CD14-positive monocyte (primary cell): Measurements from ENCODE around the gene TNFRSF8. TPM values are rescaled to one million over a fixed set of nuclear protein-coding genes. Genes with fewer than 3 reads are reported as not detected.

Experiments used
- DNase-seq, 3 donors: peaks; one replicate each; pipeline ENCODE4 v3.0.0-alpha.2; 2011 to 2022
- H2AFZ ChIP-seq: 2 replicates; pipeline ENCODE4 v1.6.0; 2012; ENCODE audit warnings: mild to moderate bottlenecking, low read depth, low read length, inconsistent platforms; ENCODE audit not compliant: insufficient read depth, poor library complexity, severe bottlenecking
- H3K27ac ChIP-seq, 2 donors: 1 replicate in 1 of 2; 2 replicates in 1 of 2; pipeline ENCODE4 v1.5.1; 2012 to 2013; ENCODE audit warnings: low read length in 2 of 2, control low read depth in 1 of 2, inconsistent platforms in 1 of 2, low read depth in 1 of 2, mild to moderate bottlenecking in 1 of 2
- H3K27me3 ChIP-seq, 2 donors: one replicate each; pipeline versions ENCODE4 v1.6.0 to v1.6.1; 2011 to 2013; ENCODE audit warnings: low read length in 2 of 2; ENCODE audit not compliant: control insufficient read depth in 2 of 2, insufficient read depth in 2 of 2
- H3K36me3 ChIP-seq, 2 donors: replicated peaks in 1 of 2; 1 replicate in 1 of 2; 2 replicates in 1 of 2; pipeline versions ENCODE4 v1.5.1 to v1.6.1; 2012 to 2013; ENCODE audit warnings: low read length in 2 of 2, control low read depth in 1 of 2, inconsistent platforms in 1 of 2, mild to moderate bottlenecking in 1 of 2; ENCODE audit not compliant: insufficient read depth in 2 of 2, control insufficient read depth in 1 of 2
- H3K4me1 ChIP-seq, 2 donors: 1 replicate in 1 of 2; 2 replicates in 1 of 2; pipeline versions ENCODE4 v1.5.1 to v1.6.1; 2012 to 2013; ENCODE audit warnings: low read length in 2 of 2, control low read depth in 1 of 2, inconsistent platforms in 1 of 2, mild to moderate bottlenecking in 1 of 2, moderate library complexity in 1 of 2; ENCODE audit not compliant: insufficient read depth in 2 of 2, control insufficient read depth in 1 of 2
- H3K4me2 ChIP-seq: replicated peaks from 2 replicates; pipeline ENCODE3; 2012; ENCODE audit warnings: low read length, moderate library complexity, mild to moderate bottlenecking; ENCODE audit not compliant: poor library complexity, severe bottlenecking; ENCODE audit errors: extremely low read depth
- H3K4me3 ChIP-seq, 3 experiments: fragments of 200-600 bp in 1 of 3; sonication (generic) in 1 of 3; replicated peaks in 1 of 3; 1 replicate in 2 of 3; 2 replicates in 1 of 3; pipeline ENCODE4 v1.5.1; 2011 to 2013; ENCODE audit warnings: low read length in 3 of 3, mild to moderate bottlenecking in 3 of 3, control low read depth in 2 of 3, low read depth in 2 of 3, inconsistent platforms in 1 of 3, moderate library complexity in 1 of 3
- H3K79me2 ChIP-seq: 2 replicates; pipeline ENCODE4 v1.6.0; 2012; ENCODE audit warnings: mild to moderate bottlenecking, control low read depth, inconsistent platforms, low read length, moderate library complexity; ENCODE audit not compliant: insufficient read depth
- H3K9ac ChIP-seq: 2 replicates; pipeline ENCODE4 v1.6.0; 2017; ENCODE audit warnings: low read length, mild to moderate bottlenecking; ENCODE audit not compliant: insufficient read depth, poor library complexity, severe bottlenecking
- H3K9me3 ChIP-seq, 2 donors: replicated peaks in 1 of 2; 1 replicate in 1 of 2; 2 replicates in 1 of 2; pipeline versions ENCODE4 v1.5.1 to v1.6.1; 2012 to 2013; ENCODE audit warnings: low read length in 2 of 2, control low read depth in 1 of 2; ENCODE audit not compliant: control insufficient read depth in 1 of 2, insufficient read depth in 1 of 2
- H4K20me1 ChIP-seq: 2 replicates; pipeline ENCODE4 v1.6.0; 2012; ENCODE audit warnings: mild to moderate bottlenecking, low read length, control low read depth, moderate library complexity; ENCODE audit not compliant: insufficient read depth
- H3K27ac Mint-ChIP-seq, 7 donors: one replicate each; pipeline ENCODE4 v1.8.0; 2020; ENCODE audit warnings: mild to moderate bottlenecking in 7 of 7, mixed read lengths in 7 of 7, moderate library complexity in 6 of 7, inconsistent platforms in 2 of 7
- H3K27me3 Mint-ChIP-seq, 3 donors: one replicate each; pipeline ENCODE4 v1.8.0; 2021 to 2022; ENCODE audit warnings: low read depth in 3 of 3, mild to moderate bottlenecking in 3 of 3, mixed read lengths in 3 of 3, moderate library complexity in 3 of 3, inconsistent platforms in 1 of 3
- H3K36me3 Mint-ChIP-seq, 2 donors: one replicate each; pipeline ENCODE4 v1.8.0; 2020; ENCODE audit warnings: mixed read lengths in 2 of 2, inconsistent platforms in 1 of 2, mild to moderate bottlenecking in 1 of 2
- H3K4me1 Mint-ChIP-seq: one replicate; pipeline ENCODE4 v1.8.0; 2020; ENCODE audit warnings: mild to moderate bottlenecking, mixed read lengths
- H3K4me3 Mint-ChIP-seq, 2 donors: one replicate each; pipeline ENCODE4 v1.8.0; 2020; ENCODE audit warnings: mild to moderate bottlenecking in 2 of 2, mixed read lengths in 2 of 2, moderate library complexity in 1 of 2
- H3K9me3 Mint-ChIP-seq, 7 donors: one replicate each; pipeline ENCODE4 v1.8.0; 2020 to 2022; ENCODE audit warnings: mixed read lengths in 7 of 7, mild to moderate bottlenecking in 6 of 7, moderate library complexity in 6 of 7, inconsistent platforms in 2 of 7
- WGBS: methylation state at CpG from one replicate; pipeline ENCODE4 v1.1.5; 2013; ENCODE audit warnings: missing lambda C conversion rate; ENCODE audit not compliant: insufficient coverage; 5-methylcytosine and 5-hydroxymethylcytosine counted together
- intact Hi-C, 2 donors: fragments of 100-400 bp; cut with micrococcal nuclease; formaldehyde crosslinking; loops; one replicate each; pipeline versions ENCODE4 v1.15.0 to v1.15.1; 2023
- polyA plus RNA-seq, 3 donors: library from polyadenylated mRNA; depleted of rRNA in 1 of 3; unstranded in 2 of 3; stranded (reverse) in 1 of 3; fragments of 300-500 nt in 2 of 3; fragments of >200 nt in 1 of 3; fragmentation: Illumina TruSeq in 2 of 3; gene quantifications; 1 replicate in 2 of 3; 2 replicates in 1 of 3; pipeline ENCODE4 v1.2.3, GENCODE V29; 2012 to 2021
- TF ChIP-seq, protein P1 (sequence below): fragments of 200-600 bp; IDR thresholded peaks from one replicate; pipeline ENCODE4 v1.8.0; 2022; ENCODE audit warnings: antibody characterized with exemption, mild to moderate bottlenecking

Gene TNFRSF8
- polyA plus RNA-seq, 3 donors = 10.9 to 11.9 (median 11.8) TPM

DNA sequence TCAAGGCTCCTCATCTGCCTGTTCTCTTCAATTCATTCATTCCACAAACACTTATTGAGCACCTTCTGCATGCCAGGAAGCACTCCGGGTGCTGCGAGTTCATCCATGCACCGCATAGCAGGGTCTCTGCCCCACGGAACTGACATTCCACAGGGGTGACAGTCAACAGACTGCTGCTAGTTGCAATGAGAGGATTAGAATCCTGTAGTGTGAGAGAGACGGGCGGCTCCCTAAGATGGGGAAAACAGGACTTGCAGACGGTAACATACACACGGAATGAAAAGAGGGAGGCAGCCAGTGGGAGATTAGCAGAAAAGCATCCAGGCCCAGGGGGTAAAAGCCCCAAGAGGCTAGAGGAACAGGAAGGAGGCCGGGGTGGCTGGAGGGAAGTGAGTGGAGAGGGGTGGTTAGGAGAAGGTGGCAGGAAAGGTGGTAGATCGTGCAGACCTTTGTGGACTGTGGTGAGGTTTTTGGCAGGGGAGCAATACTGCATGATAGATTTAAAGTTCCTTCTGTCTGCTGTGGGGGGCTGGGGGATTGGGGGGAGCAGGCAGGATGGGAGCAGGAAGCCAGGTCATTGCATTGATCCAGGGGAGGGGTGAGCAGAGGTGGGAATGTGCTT lies 6.6 kb downstream of the TNFRSF8 start:
- H3K4me2 ChIP-seq = no peak overlapping the region
- H3K4me3 Mint-ChIP-seq = no peak overlapping the region

DNA sequence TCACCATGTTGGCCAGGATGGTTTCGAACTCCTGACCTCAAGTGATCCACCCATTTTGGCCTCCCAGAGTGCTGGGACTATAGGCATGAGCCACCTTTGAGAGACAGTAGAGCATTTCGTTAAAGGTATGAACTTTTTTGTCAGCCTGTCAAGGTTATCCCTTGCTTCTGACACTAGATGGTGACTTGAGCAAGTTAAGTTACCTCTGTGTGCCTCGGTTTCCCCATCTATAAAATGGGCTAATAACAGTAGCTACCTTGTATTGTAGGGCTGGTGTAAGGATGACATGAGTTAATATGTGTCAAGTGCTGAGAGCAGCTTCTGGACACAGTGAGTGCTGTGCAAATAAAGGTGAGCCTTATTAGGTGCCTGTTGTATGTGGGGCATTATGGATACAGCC lies 8.8 kb downstream of the TNFRSF8 start:
- H2AFZ ChIP-seq = no peak overlapping the region
- intact Hi-C loops = no loop called here
- no peak overlapping the region for H3K4me3 Mint-ChIP-seq
- no peak overlapping the region for H3K4me3 ChIP-seq
- DNase-seq = no peak
- H3K27me3 ChIP-seq = no peaks in the 10 kb centered on the region
- TF ChIP-seq, protein P1, sequence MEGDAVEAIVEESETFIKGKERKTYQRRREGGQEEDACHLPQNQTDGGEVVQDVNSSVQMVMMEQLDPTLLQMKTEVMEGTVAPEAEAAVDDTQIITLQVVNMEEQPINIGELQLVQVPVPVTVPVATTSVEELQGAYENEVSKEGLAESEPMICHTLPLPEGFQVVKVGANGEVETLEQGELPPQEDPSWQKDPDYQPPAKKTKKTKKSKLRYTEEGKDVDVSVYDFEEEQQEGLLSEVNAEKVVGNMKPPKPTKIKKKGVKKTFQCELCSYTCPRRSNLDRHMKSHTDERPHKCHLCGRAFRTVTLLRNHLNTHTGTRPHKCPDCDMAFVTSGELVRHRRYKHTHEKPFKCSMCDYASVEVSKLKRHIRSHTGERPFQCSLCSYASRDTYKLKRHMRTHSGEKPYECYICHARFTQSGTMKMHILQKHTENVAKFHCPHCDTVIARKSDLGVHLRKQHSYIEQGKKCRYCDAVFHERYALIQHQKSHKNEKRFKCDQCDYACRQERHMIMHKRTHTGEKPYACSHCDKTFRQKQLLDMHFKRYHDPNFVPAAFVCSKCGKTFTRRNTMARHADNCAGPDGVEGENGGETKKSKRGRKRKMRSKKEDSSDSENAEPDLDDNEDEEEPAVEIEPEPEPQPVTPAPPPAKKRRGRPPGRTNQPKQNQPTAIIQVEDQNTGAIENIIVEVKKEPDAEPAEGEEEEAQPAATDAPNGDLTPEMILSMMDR = no peak
- no peaks in the 10 kb centered on the region for H3K79me2 ChIP-seq
- H3K36me3 Mint-ChIP-seq = no peaks in the 10 kb centered on the region
- no peak overlapping the region for H3K9ac ChIP-seq
- no peaks in the 10 kb centered on the region for H4K20me1 ChIP-seq
- H3K4me2 ChIP-seq = no peak overlapping the region
- H3K9me3 Mint-ChIP-seq = no peaks in the 10 kb centered on the region
- WGBS = 76% methylated on average over 3 of the region's 3 CpGs
- H3K36me3 ChIP-seq = no peaks in the 10 kb centered on the region
- no peak overlapping the region for H3K27ac Mint-ChIP-seq
- H3K4me1 Mint-ChIP-seq = peaks cover 4% of the 10 kb centered on the region
- H3K27ac ChIP-seq = no peak overlapping the region
- no peaks in the 10 kb centered on the region for H3K9me3 ChIP-seq
- H3K27me3 Mint-ChIP-seq = peaks cover 5 to 16% (median 7%) of the 10 kb centered on the region in 3 donors
- no peaks in the 10 kb centered on the region for H3K4me1 ChIP-seq

More for the DNA sequence above, 6.6 kb downstream of the TNFRSF8 start:
- intact Hi-C loops = no loop called here
- Histone ChIP-seq H3K36me3 (no peaks in the 10 kb centered on the region), H4K20me1 (no peaks in the 10 kb centered on the region), H2AFZ (no peak overlapping the region), H3K4me3 (no peak overlapping the region), H3K79me2 (no peaks in the 10 kb centered on the region), H3K9ac (no peak overlapping the region), H3K27me3 (peaks cover 11 to 14% of the 10 kb centered on the region in 2 donors), H3K4me1 (no peaks in the 10 kb centered on the region), H3K27ac (no peak overlapping the region), H3K9me3 (peaks cover 0 to under 1% of the 10 kb centered on the region in 2 donors)
- Mint-ChIP-seq H3K9me3 (peaks cover 0 to 3% (median 0%) of the 10 kb centered on the region in 7 donors), H3K36me3 (no peaks in the 10 kb centered on the region), H3K27me3 (peaks cover 22 to 35% (median 24%) of the 10 kb centered on the region in 3 donors), H3K27ac (no peak overlapping the region), H3K4me1 (peaks cover 4% of the 10 kb centered on the region)
- DNase-seq = no peak
- TF ChIP-seq, protein P1 = no peak
- 6% methylated on average over 7 of the region's 10 CpGs for WGBS
